Gastrocnemius medialis (tissue), 4 donors: ENCODE results near the gene SKIC2. TPM values are rescaled to one million over a fixed set of nuclear protein-coding genes. Genes with fewer than 3 reads are reported as not detected.

ENCODE experiments used
- ATAC-seq, 2 donors: fragments of 150-250 bp; one replicate each; pipeline ENCODE4 v1.9.1; 2016
- DNase-seq, 2 donors: peaks; one replicate each; pipeline ENCODE4 v3.0.0-alpha.2; 2019
- H3K27ac ChIP-seq, 4 donors: fragments of 200-600 bp; sonication (generic); 1 replicate in 1 of 4; 2 replicates in 3 of 4; pipeline ENCODE4 v1.5.1; 2016 to 2018; ENCODE audit warnings: mild to moderate bottlenecking in 2 of 4, moderate library complexity in 1 of 4
- H3K27me3 ChIP-seq, 3 donors: fragments of 200-600 bp; sonication (generic) in 2 of 3; 1 replicate in 1 of 3; 2 replicates in 2 of 3; pipeline versions ENCODE4 v1.5.1 to v1.6.0; 2016 to 2019; ENCODE audit warnings: mild to moderate bottlenecking in 1 of 3, moderate library complexity in 1 of 3
- H3K36me3 ChIP-seq, 2 donors: fragments of 200-600 bp; sonication (generic) in 1 of 2; one replicate each; pipeline ENCODE4 v1.5.1; 2017 to 2018
- H3K4me1 ChIP-seq, 2 donors: fragments of 200-600 bp; sonication (generic) in 1 of 2; one replicate each; pipeline ENCODE4 v1.5.1; 2016 to 2017; ENCODE audit warnings: mild to moderate bottlenecking in 2 of 2
- H3K4me3 ChIP-seq, 4 donors: fragments of 200-600 bp; sonication (generic) in 3 of 4; 1 replicate in 1 of 4; 2 replicates in 3 of 4; pipeline ENCODE4 v1.5.1; 2016 to 2019; ENCODE audit warnings: mild to moderate bottlenecking in 2 of 4
- H3K9me3 ChIP-seq, 3 donors: fragments of 200-600 bp; sonication (generic) in 2 of 3; 1 replicate in 1 of 3; 2 replicates in 2 of 3; pipeline ENCODE4 v1.5.1; 2016 to 2019
- POLR2A ChIP-seq, 2 donors: fragments of 450-650 bp; IDR thresholded peaks; one replicate each; pipeline ENCODE4 v1.6.1; 2017; ENCODE audit warnings: antibody characterized with exemption in 2 of 2, mild to moderate bottlenecking in 2 of 2, moderate library complexity in 2 of 2
- in situ Hi-C, 4 donors: fragments of 200-750 bp; cut with MboI; loops; one replicate each; pipeline versions ENCODE4 v1.15.0 to v1.8.0; 2017; ENCODE audit warnings: low sequenced_read_pairs in 4 of 4
- intact Hi-C: fragments of 100-400 bp; cut with DNase I; formaldehyde crosslinking; loops from one replicate; pipeline ENCODE4 v1.15.1; 2023; ENCODE audit warnings: low total_unique reads
- total RNA-seq, 4 donors: library from RNA; depleted of rRNA; stranded (reverse); fragments of >200 nt; gene quantifications; one replicate each; pipeline versions ENCODE4 v1.1.0 to v1.2.3, GENCODE V29; 2016
- TF ChIP-seq, protein P1 (sequence below), 5 experiments: fragments of 450-650 bp in 3 of 5; fragments of 200-600 bp in 2 of 5; sonication (generic) in 2 of 5; IDR thresholded peaks in 4 of 5; conservative IDR thresholded peaks in 1 of 5; 1 replicate in 4 of 5; 2 replicates in 1 of 5; pipeline ENCODE4 v1.5.1; 2016 to 2019; ENCODE audit warnings: antibody characterized with exemption in 5 of 5, mild to moderate bottlenecking in 3 of 5, moderate library complexity in 3 of 5

SKIC2 gene
- total RNA-seq, 4 donors from 2014 or later, result 21.2 to 51.9 (median 22.7) TPM

DNA sequence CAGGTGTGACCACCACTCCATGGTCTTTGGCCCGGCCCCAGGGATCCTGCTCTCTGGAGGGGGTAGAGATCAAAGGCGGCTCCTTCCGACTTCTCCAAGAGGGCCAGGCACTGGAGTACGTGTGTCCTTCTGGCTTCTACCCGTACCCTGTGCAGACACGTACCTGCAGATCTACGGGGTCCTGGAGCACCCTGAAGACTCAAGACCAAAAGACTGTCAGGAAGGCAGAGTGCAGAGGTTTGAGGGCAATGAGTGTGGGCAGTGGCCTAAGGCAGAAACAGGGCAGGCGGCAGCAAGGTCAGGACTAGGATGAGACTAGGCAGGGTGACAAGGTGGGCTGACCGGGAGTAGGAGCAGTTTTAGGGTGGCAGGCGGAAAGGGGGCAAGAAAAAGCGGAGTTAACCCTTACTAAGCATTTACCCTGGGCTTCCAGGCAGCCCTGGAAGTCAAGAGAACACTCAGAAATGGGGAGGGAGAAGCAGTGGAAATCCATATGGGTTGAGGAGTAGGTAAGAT, 12.5 kb upstream of the SKIC2 start:
- in situ Hi-C loops (no loop called here), intact Hi-C loops (no loop called here)
- Histone ChIP-seq H3K4me3 (peak overlapping the region in 1 of 4 donors; percentile 13), H3K9me3 (no peaks in the 10 kb centered on the region), H3K27me3 (peaks cover 3 to 12% (median 12%) of the 10 kb centered on the region in 3 donors), H3K27ac (peak overlapping the region; percentile 55 to 80 (median 74)), H3K36me3 (no peaks in the 10 kb centered on the region), H3K4me1 (no peaks in the 10 kb centered on the region)
- TF ChIP-seq POLR2A (IDR thresholded peaks at IDR 0.05), result no peak
- ATAC-seq (no peak), DNase-seq (no peak)

DNA sequence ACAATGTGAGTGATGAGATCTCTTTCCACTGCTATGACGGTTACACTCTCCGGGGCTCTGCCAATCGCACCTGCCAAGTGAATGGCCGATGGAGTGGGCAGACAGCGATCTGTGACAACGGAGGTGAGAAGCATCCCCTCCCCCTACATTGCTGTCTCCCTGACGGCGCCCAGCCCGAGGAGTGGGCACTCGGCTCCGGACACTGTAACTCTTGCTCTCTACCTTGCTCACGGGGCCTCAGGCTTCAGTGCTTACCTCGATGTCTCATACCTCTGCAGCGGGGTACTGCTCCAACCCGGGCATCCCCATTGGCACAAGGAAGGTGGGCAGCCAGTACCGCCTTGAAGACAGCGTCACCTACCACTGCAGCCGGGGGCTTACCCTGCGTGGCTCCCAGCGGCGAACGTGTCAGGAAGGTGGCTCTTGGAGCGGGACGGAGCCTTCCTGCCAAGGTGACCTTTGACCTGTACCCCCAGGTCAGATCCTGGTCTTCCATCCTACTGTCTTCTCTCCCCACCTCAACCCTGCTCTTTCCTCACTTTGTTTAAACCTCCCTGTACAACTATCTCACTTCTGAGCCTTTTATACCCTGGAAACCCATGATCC, 11.8 kb upstream of the SKIC2 start:
- no peaks in the 10 kb centered on the region for H3K4me1 ChIP-seq
- H3K27me3 ChIP-seq, result peaks cover 3 to 12% (median 12%) of the 10 kb centered on the region in 3 donors
- no peak overlapping the region for H3K27ac ChIP-seq
- ATAC-seq (no peak), DNase-seq (no peak)
- TF ChIP-seq, protein P1, sequence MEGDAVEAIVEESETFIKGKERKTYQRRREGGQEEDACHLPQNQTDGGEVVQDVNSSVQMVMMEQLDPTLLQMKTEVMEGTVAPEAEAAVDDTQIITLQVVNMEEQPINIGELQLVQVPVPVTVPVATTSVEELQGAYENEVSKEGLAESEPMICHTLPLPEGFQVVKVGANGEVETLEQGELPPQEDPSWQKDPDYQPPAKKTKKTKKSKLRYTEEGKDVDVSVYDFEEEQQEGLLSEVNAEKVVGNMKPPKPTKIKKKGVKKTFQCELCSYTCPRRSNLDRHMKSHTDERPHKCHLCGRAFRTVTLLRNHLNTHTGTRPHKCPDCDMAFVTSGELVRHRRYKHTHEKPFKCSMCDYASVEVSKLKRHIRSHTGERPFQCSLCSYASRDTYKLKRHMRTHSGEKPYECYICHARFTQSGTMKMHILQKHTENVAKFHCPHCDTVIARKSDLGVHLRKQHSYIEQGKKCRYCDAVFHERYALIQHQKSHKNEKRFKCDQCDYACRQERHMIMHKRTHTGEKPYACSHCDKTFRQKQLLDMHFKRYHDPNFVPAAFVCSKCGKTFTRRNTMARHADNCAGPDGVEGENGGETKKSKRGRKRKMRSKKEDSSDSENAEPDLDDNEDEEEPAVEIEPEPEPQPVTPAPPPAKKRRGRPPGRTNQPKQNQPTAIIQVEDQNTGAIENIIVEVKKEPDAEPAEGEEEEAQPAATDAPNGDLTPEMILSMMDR (IDR thresholded peaks at IDR 0.05 in 4 of 5, conservative IDR thresholded peaks at IDR 0.05 in 1 of 5), result no peak
- no peak for TF ChIP-seq POLR2A (IDR thresholded peaks at IDR 0.05)
- in situ Hi-C loops, result no loop called here
- intact Hi-C loops, result no loop called here
- no peaks in the 10 kb centered on the region for H3K9me3 ChIP-seq
- no peak overlapping the region for H3K4me3 ChIP-seq
- peaks cover 0 to 3% of the 10 kb centered on the region in 2 donors for H3K36me3 ChIP-seq

DNA sequence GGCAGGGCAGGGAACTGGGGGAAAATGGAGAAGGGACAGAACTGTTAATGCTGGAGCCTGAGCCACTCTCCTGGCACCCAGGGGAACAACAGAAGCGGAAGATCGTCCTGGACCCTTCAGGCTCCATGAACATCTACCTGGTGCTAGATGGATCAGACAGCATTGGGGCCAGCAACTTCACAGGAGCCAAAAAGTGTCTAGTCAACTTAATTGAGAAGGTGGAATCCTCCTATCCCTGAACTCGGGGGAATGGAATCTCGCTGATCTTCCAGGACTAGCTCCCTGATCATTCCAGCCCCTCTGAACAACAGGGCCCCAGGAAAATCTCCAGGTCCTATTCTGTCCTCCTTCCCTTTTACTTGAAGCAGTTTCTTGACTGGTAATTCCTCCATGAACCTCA, 11.1 kb upstream of the SKIC2 start:
- in situ Hi-C loops (no loop called here), intact Hi-C loops (no loop called here)
- Histone ChIP-seq H3K27me3 (peaks cover 3 to 12% (median 12%) of the 10 kb centered on the region in 3 donors), H3K9me3 (no peaks in the 10 kb centered on the region), H3K36me3 (peaks cover 0 to 10% of the 10 kb centered on the region in 2 donors), H3K27ac (no peak overlapping the region), H3K4me1 (no peaks in the 10 kb centered on the region), H3K4me3 (no peak overlapping the region)
- DNase-seq (no peak), ATAC-seq (no peak)
- no peak for TF ChIP-seq POLR2A (IDR thresholded peaks at IDR 0.05)
- TF ChIP-seq, protein P1 (IDR thresholded peaks at IDR 0.05 in 4 of 5, conservative IDR thresholded peaks at IDR 0.05 in 1 of 5), result no peak

DNA sequence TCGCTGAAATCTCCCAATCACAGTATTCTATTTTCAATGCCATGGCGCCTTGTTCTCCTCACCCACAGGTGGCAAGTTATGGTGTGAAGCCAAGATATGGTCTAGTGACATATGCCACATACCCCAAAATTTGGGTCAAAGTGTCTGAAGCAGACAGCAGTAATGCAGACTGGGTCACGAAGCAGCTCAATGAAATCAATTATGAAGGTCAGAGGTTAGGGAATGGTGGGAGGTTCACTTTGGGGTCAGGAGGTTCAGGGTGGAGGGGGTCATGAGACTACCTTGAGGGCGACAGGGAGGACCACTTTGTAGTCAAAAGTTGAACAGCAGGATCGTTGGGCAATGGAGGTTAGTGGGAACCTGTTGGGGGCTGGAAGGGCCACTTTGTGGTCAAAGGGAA, 10.7 kb upstream of the SKIC2 start:
- Histone ChIP-seq H3K36me3 (peaks cover 0 to 14% of the 10 kb centered on the region in 2 donors), H3K9me3 (no peaks in the 10 kb centered on the region), H3K4me3 (no peak overlapping the region), H3K27ac (no peak overlapping the region), H3K27me3 (peaks cover 3 to 11% (median 8%) of the 10 kb centered on the region in 3 donors), H3K4me1 (no peaks in the 10 kb centered on the region)
- intact Hi-C loops (no loop called here), in situ Hi-C loops (no loop called here)
- DNase-seq, result no peak
- no peak for ATAC-seq
- no peak for TF ChIP-seq POLR2A (IDR thresholded peaks at IDR 0.05)
- TF ChIP-seq, protein P1 (IDR thresholded peaks at IDR 0.05 in 4 of 5, conservative IDR thresholded peaks at IDR 0.05 in 1 of 5), result no peak

DNA sequence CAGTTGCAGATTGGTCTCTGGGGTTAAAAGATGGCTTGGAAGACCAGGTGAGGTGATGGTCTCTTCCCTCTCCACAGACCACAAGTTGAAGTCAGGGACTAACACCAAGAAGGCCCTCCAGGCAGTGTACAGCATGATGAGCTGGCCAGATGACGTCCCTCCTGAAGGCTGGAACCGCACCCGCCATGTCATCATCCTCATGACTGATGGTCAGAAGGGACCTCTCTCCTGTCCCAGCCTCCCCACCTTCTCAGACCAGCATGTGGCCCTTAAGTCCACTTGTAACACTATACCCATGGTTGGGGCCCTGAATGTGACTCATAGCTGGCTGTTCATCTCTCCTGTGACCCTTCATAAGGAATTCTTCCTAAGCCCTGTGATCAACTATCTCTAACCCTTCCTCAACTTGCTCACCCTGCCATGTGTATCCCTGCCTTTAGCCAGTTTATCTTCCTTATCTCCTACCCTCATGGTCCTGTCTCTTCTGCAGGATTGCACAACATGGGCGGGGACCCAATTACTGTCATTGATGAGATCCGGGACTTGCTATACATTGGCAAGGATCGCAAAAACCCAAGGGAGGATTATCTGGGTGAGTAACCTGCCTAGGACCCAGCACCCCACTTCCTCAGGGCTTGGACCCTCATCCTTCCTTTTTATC, 10.1 kb upstream of the SKIC2 start:
- no peak for TF ChIP-seq POLR2A (IDR thresholded peaks at IDR 0.05)
- TF ChIP-seq, protein P1 (IDR thresholded peaks at IDR 0.05 in 4 of 5, conservative IDR thresholded peaks at IDR 0.05 in 1 of 5), result no peak
- no peaks in the 10 kb centered on the region for H3K9me3 ChIP-seq
- in situ Hi-C loops (no loop called here), intact Hi-C loops (no loop called here)
- peaks cover 2 to 9% (median 3%) of the 10 kb centered on the region in 3 donors for H3K27me3 ChIP-seq
- H3K4me1 ChIP-seq, result no peaks in the 10 kb centered on the region
- ATAC-seq (no peak), DNase-seq (no peak)
- H3K4me3 ChIP-seq, result no peak overlapping the region
- H3K27ac ChIP-seq, result no peak overlapping the region
- H3K36me3 ChIP-seq, result peaks cover 0 to 20% of the 10 kb centered on the region in 2 donors
